Measurements from ENCODE around the gene FAM171A1.
"Not testable (repeated sequence)": the region's sequence is repeated elsewhere in the genome, so short reads cannot be mapped to it uniquely, and the experiment has no call there.

The FAM171A1 gene

DNA sequence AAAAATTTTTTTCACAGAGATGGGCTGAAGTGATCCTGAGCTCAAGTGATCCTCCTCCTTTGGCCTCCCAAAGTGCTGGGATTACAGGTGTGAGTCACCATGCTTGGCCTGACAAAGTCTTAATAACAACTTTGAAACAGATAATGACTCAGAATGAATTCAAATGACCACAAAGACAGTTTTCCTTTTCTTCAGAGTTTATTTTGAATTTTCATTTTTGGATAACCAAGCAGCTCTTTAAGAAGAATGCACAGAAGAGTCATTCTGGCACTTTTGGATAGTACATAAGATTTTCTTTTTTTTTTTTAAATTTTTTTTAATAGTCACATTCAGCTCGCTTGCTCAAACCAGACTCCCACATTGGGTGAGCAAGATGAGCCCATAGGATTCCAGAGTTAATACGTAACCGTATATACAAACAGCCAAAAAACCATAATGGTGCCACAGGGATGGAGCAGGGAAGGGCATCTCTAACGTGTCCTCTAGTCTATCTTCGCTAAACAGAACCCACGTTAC, 159.6 kb downstream of the FAM171A1 start:
- Histone ChIP-seq H3K4me3 (no peak overlapping the region), H3K27ac (no peak overlapping the region), H3K9ac (ENCODE audit: insufficient read length) (no peak overlapping the region), H3K9me3 (ENCODE audit: low read depth, low read length) (no peaks in the 10 kb centered on the region), H3K36me3 (ENCODE audit: insufficient read depth, low read length) (no peaks in the 10 kb centered on the region)
- no peak for TF ChIP-seq FOXP2 (optimal IDR thresholded peaks at IDR 0.05; ENCODE audit: control extremely low read depth, extremely low read length, insufficient read depth)
- no peak for TF ChIP-seq EZH2 (IDR thresholded peaks at IDR 0.05)
- TF ChIP-seq POLR2AphosphoS5 (IDR thresholded peaks at IDR 0.05; ENCODE audit: borderline replicate concordance, low read depth, low read length), result no peak
- DNase-seq (ENCODE audit: low read depth, low spot score), result no peak

DNA sequence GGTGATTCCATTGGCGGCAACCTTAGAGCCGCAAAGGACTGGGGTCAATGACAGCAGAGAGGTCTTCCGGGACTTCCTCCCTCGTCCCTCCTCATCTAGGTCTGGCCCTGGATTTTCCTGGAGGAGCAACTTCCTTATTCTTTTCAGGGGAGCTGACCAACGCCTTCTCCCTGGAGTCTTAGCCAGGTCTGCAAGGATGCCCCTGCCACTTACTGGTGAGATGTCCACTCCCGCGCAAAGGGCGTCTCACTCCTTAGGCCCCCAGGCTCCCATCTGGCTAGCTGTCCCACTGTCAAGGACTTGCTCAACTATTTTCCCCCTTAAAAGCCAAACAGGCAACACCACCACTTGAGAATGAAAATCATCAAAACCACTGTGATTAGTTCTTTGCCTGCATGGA, 160.6 kb downstream of the FAM171A1 start:
- TF ChIP-seq FOXP2 (optimal IDR thresholded peaks at IDR 0.05; ENCODE audit: control extremely low read depth, extremely low read length, insufficient read depth) (no peak), EZH2 (IDR thresholded peaks at IDR 0.05) (no peak), POLR2AphosphoS5 (IDR thresholded peaks at IDR 0.05; ENCODE audit: borderline replicate concordance, low read depth, low read length) (no peak)
- Histone ChIP-seq H3K9ac (ENCODE audit: insufficient read length) (no peak overlapping the region), H3K36me3 (ENCODE audit: insufficient read depth, low read length) (no peaks in the 10 kb centered on the region), H3K9me3 (ENCODE audit: low read depth, low read length) (no peaks in the 10 kb centered on the region), H3K27ac (no peak overlapping the region), H3K4me3 (no peak overlapping the region)
- DNase-seq (ENCODE audit: low read depth, low spot score), result no peak

DNA sequence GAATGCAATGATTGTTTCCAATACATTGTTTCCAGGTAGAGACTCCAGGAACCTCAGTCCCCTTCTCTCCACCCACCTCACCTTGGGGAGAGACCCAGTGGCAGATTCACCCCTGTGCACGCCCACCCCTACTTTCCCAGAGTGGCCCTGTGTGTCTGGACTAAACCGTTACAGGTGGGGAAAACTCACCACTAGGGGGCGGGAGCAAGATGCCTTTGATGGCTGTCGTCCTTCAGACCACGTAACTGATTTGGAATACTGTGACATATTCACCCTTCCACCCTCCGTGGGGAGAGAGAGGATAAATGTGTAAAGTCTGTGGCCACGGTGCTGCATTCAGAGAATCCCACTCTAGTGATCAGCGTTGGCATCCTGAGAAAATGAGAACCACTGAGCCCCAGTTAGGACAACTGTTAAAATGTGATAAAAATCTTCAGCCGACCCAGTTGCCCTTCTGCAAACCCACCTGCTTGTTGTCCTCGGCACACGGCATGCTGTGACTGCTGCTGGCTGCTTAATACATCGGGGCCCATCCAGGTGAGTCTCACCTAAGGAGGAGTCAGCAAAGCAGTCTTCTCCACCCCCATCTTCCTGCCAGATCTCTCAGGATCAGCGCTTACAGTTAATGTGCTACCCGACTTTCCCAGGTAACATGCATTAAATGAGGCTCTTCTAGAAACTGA, 161.1 kb downstream of the FAM171A1 start:
- no peak for DNase-seq (ENCODE audit: low read depth, low spot score)
- no peak overlapping the region for H3K4me3 ChIP-seq
- no peak overlapping the region for H3K27ac ChIP-seq
- H3K9me3 ChIP-seq (ENCODE audit: low read depth, low read length), result no peaks in the 10 kb centered on the region
- H3K36me3 ChIP-seq (ENCODE audit: insufficient read depth, low read length), result no peaks in the 10 kb centered on the region
- TF ChIP-seq POLR2AphosphoS5 (IDR thresholded peaks at IDR 0.05; ENCODE audit: borderline replicate concordance, low read depth, low read length) (no peak), EZH2 (IDR thresholded peaks at IDR 0.05) (no peak), FOXP2 (optimal IDR thresholded peaks at IDR 0.05; ENCODE audit: control extremely low read depth, extremely low read length, insufficient read depth) (no peak)
- H3K9ac ChIP-seq (ENCODE audit: insufficient read length), result no peak overlapping the region

DNA sequence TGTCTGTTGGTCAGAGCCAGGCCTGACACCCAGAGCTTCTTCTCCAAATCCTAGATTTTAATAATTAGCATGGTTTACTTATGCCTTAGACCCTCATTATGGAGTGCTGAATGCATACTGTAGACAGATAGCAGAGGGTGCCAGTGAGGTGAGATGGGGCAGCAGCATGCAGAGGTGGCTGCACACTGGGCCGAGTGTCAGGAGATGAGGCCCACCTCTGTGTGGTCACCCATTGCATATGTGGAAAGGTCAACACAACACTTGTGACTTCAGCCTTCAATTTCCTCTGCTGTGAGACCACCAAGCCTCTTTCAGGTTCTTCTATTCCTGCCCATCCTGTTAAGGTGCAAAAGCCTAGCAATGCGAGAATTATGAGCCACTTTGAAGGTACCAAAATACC, 162.9 kb downstream of the FAM171A1 start:
- Histone ChIP-seq H3K9me3 (ENCODE audit: low read depth, low read length) (no peaks in the 10 kb centered on the region), H3K4me3 (no peak overlapping the region), H3K9ac (ENCODE audit: insufficient read length) (no peak overlapping the region), H3K36me3 (ENCODE audit: insufficient read depth, low read length) (no peaks in the 10 kb centered on the region), H3K27ac (no peak overlapping the region)
- no peak for TF ChIP-seq FOXP2 (optimal IDR thresholded peaks at IDR 0.05; ENCODE audit: control extremely low read depth, extremely low read length, insufficient read depth)
- no peak for TF ChIP-seq EZH2 (IDR thresholded peaks at IDR 0.05)
- TF ChIP-seq POLR2AphosphoS5 (IDR thresholded peaks at IDR 0.05; ENCODE audit: borderline replicate concordance, low read depth, low read length), result no peak
- no peak for DNase-seq (ENCODE audit: low read depth, low spot score)

DNA sequence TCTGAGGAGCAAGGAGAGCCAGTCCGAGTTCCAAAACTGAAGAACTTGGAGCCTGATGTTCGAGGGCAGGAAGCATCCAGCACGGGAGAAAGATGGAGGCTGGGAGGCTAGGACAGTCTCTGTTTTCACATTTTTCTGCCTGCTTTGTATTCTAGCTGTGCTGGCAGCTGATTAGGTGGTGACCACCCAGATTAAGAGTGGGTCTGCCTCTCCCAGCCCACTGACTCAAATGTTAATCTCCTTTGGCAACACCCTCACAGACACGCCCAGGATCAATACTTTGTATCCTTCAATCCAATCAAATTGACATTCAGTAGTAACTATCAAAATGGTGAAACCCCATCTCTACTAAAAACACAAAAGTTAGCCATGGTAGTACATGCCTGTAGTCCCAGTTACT, 163.7 kb downstream of the FAM171A1 start:
- not testable (repeated sequence) for H3K4me3 ChIP-seq

DNA sequence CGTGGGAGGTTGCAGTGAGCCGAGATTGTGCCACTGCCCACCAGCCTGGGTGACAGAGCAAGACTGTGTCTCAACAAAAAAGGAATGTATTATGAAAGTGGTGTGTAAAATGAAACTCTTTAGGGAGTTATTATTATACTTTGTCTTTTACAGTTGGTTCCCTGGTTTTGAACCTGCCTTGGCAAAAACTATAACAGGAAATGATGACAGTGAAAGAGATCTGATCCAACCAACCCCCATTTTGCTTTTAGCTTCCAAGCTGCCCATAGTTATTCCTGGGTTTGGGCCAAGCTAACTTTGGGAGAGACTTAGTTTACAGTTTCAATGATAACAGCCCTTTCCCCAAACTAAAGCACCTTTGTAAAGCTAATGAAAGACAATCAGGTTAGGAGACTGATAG, 168.4 kb downstream of the FAM171A1 start:
- no peaks in the 10 kb centered on the region for H3K36me3 ChIP-seq (ENCODE audit: insufficient read depth, low read length)
- no peak overlapping the region for H3K9ac ChIP-seq (ENCODE audit: insufficient read length)
- H3K27ac ChIP-seq, result no peak overlapping the region
- no peaks in the 10 kb centered on the region for H3K9me3 ChIP-seq (ENCODE audit: low read depth, low read length)
- DNase-seq (ENCODE audit: low read depth, low spot score), result no peak
- no peak for TF ChIP-seq EZH2 (IDR thresholded peaks at IDR 0.05)
- no peak for TF ChIP-seq POLR2AphosphoS5 (IDR thresholded peaks at IDR 0.05; ENCODE audit: borderline replicate concordance, low read depth, low read length)
- no peak for TF ChIP-seq FOXP2 (optimal IDR thresholded peaks at IDR 0.05; ENCODE audit: control extremely low read depth, extremely low read length, insufficient read depth)
- no peak overlapping the region for H3K4me3 ChIP-seq

More for the DNA sequence above, 163.7 kb downstream of the FAM171A1 start:
- H3K36me3 ChIP-seq (ENCODE audit: insufficient read depth, low read length); H3K27ac ChIP-seq; DNase-seq (ENCODE audit: low read depth, low spot score); H3K9ac ChIP-seq (ENCODE audit: insufficient read length); H3K9me3 ChIP-seq (ENCODE audit: low read depth, low read length): not testable (repeated sequence)

DNA sequence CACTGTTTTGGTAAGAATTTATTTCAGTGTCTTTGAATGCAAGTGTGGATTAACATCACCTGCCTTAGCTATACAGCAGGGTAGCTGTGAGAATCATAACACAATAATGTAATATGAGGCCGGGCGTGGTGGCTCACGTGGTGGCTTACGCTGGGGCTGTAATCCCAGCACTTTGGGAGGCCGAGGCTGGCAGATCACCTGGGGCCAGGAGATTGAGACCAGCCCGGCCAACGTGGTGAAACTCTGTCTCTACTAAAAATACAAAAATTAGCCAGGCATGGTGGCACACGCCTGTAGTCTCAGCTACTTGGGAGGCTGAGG, 168.8 kb downstream of the FAM171A1 start:
- not testable (repeated sequence) for DNase-seq (ENCODE audit: low read depth, low spot score); H3K36me3 ChIP-seq (ENCODE audit: insufficient read depth, low read length); H3K9ac ChIP-seq (ENCODE audit: insufficient read length); H3K9me3 ChIP-seq (ENCODE audit: low read depth, low read length); H3K27ac ChIP-seq; H3K4me3 ChIP-seq

DNA sequence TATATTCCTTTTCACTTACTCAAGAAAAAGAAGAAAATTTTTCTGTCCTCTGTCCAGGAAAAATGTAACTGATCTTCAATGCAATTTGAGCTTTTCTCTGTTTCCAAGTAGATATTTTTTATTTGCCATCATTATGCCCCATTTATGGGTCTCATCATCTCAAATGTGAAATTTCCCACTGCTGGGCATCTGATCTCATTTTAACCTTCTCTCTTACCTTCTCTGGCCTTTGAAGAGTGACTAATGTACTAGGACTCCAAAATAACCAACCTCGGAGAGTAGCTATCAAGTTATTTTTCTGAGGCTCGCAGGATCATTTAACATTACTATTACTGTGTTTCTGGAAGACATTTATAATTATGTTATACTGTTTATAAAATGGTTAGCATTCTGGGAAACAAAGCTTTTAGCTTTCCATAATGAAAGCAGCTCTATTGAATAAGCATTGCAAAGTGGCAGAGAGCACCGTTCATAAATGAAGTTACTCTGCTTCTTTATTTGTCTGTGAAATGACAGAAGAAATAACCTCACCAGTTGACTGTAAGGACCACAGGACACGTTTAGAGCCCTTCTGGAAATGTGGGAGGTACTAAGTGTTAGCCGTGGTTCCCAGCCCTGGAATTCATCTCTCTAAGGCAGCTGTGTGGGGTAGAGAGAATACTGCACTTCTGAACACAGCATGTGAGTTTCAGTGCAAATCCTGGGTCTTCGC, 169.3 kb downstream of the FAM171A1 start:
- no peaks in the 10 kb centered on the region for H3K9me3 ChIP-seq (ENCODE audit: low read depth, low read length)
- DNase-seq (ENCODE audit: low read depth, low spot score), result no peak
- H3K9ac ChIP-seq (ENCODE audit: insufficient read length), result no peak overlapping the region
- H3K36me3 ChIP-seq (ENCODE audit: insufficient read depth, low read length), result no peaks in the 10 kb centered on the region
- TF ChIP-seq FOXP2 (optimal IDR thresholded peaks at IDR 0.05; ENCODE audit: control extremely low read depth, extremely low read length, insufficient read depth), result no peak
- no peak overlapping the region for H3K27ac ChIP-seq
- H3K4me3 ChIP-seq, result no peak overlapping the region

DNA sequence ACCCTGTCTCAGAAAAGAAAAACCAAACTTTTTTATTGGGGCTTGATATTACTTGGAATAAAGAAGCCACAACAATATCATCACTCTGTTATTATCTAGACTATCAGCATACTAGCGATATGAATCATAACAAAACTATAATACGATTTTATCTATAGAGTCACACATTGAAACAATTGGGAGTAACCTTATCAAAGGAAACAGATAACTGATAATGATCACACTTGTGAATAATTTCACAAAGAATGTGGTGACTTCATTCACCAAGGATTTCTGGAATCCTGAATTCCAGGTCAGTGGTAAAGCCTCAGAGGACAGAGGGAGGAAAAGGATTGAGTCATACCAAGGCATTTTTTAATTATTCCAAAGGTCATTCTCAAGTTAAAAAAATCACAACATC, 170.5 kb downstream of the FAM171A1 start:
- TF ChIP-seq EZH2 (IDR thresholded peaks at IDR 0.05) (no peak), FOXP2 (optimal IDR thresholded peaks at IDR 0.05; ENCODE audit: control extremely low read depth, extremely low read length, insufficient read depth) (no peak), POLR2AphosphoS5 (IDR thresholded peaks at IDR 0.05; ENCODE audit: borderline replicate concordance, low read depth, low read length) (no peak)
- Histone ChIP-seq H3K27ac (no peak overlapping the region), H3K9me3 (ENCODE audit: low read depth, low read length) (no peaks in the 10 kb centered on the region), H3K4me3 (no peak overlapping the region), H3K9ac (ENCODE audit: insufficient read length) (no peak overlapping the region), H3K36me3 (ENCODE audit: insufficient read depth, low read length) (no peaks in the 10 kb centered on the region)
- no peak for DNase-seq (ENCODE audit: low read depth, low spot score)

Data from SK-N-MC (cell line).